CD14-positive monocyte (primary cell): ENCODE measurements around the gene BACE2. TPM values are rescaled to one million over a fixed set of nuclear protein-coding genes. Genes with fewer than 3 reads are reported as not detected.

Experiments
- DNase-seq, 3 donors: peaks; one replicate each; pipeline ENCODE4 v3.0.0-alpha.2; 2011 to 2022
- H2AFZ ChIP-seq: 2 replicates; pipeline ENCODE4 v1.6.0; 2012; ENCODE audit warnings: mild to moderate bottlenecking, low read depth, low read length, inconsistent platforms; ENCODE audit not compliant: insufficient read depth, poor library complexity, severe bottlenecking
- H3K27ac ChIP-seq, 2 donors: 1 replicate in 1 of 2; 2 replicates in 1 of 2; pipeline ENCODE4 v1.5.1; 2012 to 2013; ENCODE audit warnings: low read length in 2 of 2, control low read depth in 1 of 2, inconsistent platforms in 1 of 2, low read depth in 1 of 2, mild to moderate bottlenecking in 1 of 2
- H3K27me3 ChIP-seq, 2 donors: one replicate each; pipeline versions ENCODE4 v1.6.0 to v1.6.1; 2011 to 2013; ENCODE audit warnings: low read length in 2 of 2; ENCODE audit not compliant: control insufficient read depth in 2 of 2, insufficient read depth in 2 of 2
- H3K36me3 ChIP-seq, 2 donors: replicated peaks in 1 of 2; 1 replicate in 1 of 2; 2 replicates in 1 of 2; pipeline versions ENCODE4 v1.5.1 to v1.6.1; 2012 to 2013; ENCODE audit warnings: low read length in 2 of 2, control low read depth in 1 of 2, inconsistent platforms in 1 of 2, mild to moderate bottlenecking in 1 of 2; ENCODE audit not compliant: insufficient read depth in 2 of 2, control insufficient read depth in 1 of 2
- H3K4me1 ChIP-seq, 2 donors: 1 replicate in 1 of 2; 2 replicates in 1 of 2; pipeline versions ENCODE4 v1.5.1 to v1.6.1; 2012 to 2013; ENCODE audit warnings: low read length in 2 of 2, control low read depth in 1 of 2, inconsistent platforms in 1 of 2, mild to moderate bottlenecking in 1 of 2, moderate library complexity in 1 of 2; ENCODE audit not compliant: insufficient read depth in 2 of 2, control insufficient read depth in 1 of 2
- H3K4me2 ChIP-seq: replicated peaks from 2 replicates; pipeline ENCODE3; 2012; ENCODE audit warnings: low read length, moderate library complexity, mild to moderate bottlenecking; ENCODE audit not compliant: poor library complexity, severe bottlenecking; ENCODE audit errors: extremely low read depth
- H3K4me3 ChIP-seq, 3 experiments: fragments of 200-600 bp in 1 of 3; sonication (generic) in 1 of 3; replicated peaks in 1 of 3; 1 replicate in 2 of 3; 2 replicates in 1 of 3; pipeline ENCODE4 v1.5.1; 2011 to 2013; ENCODE audit warnings: low read length in 3 of 3, mild to moderate bottlenecking in 3 of 3, control low read depth in 2 of 3, low read depth in 2 of 3, inconsistent platforms in 1 of 3, moderate library complexity in 1 of 3
- H3K79me2 ChIP-seq: 2 replicates; pipeline ENCODE4 v1.6.0; 2012; ENCODE audit warnings: mild to moderate bottlenecking, control low read depth, inconsistent platforms, low read length, moderate library complexity; ENCODE audit not compliant: insufficient read depth
- H3K9ac ChIP-seq: 2 replicates; pipeline ENCODE4 v1.6.0; 2017; ENCODE audit warnings: low read length, mild to moderate bottlenecking; ENCODE audit not compliant: insufficient read depth, poor library complexity, severe bottlenecking
- H3K9me3 ChIP-seq, 2 donors: replicated peaks in 1 of 2; 1 replicate in 1 of 2; 2 replicates in 1 of 2; pipeline versions ENCODE4 v1.5.1 to v1.6.1; 2012 to 2013; ENCODE audit warnings: low read length in 2 of 2, control low read depth in 1 of 2; ENCODE audit not compliant: control insufficient read depth in 1 of 2, insufficient read depth in 1 of 2
- H4K20me1 ChIP-seq: 2 replicates; pipeline ENCODE4 v1.6.0; 2012; ENCODE audit warnings: mild to moderate bottlenecking, low read length, control low read depth, moderate library complexity; ENCODE audit not compliant: insufficient read depth
- H3K27ac Mint-ChIP-seq, 7 donors: one replicate each; pipeline ENCODE4 v1.8.0; 2020; ENCODE audit warnings: mild to moderate bottlenecking in 7 of 7, mixed read lengths in 7 of 7, moderate library complexity in 6 of 7, inconsistent platforms in 2 of 7
- H3K27me3 Mint-ChIP-seq, 3 donors: one replicate each; pipeline ENCODE4 v1.8.0; 2021 to 2022; ENCODE audit warnings: low read depth in 3 of 3, mild to moderate bottlenecking in 3 of 3, mixed read lengths in 3 of 3, moderate library complexity in 3 of 3, inconsistent platforms in 1 of 3
- H3K36me3 Mint-ChIP-seq, 2 donors: one replicate each; pipeline ENCODE4 v1.8.0; 2020; ENCODE audit warnings: mixed read lengths in 2 of 2, inconsistent platforms in 1 of 2, mild to moderate bottlenecking in 1 of 2
- H3K4me1 Mint-ChIP-seq: one replicate; pipeline ENCODE4 v1.8.0; 2020; ENCODE audit warnings: mild to moderate bottlenecking, mixed read lengths
- H3K4me3 Mint-ChIP-seq, 2 donors: one replicate each; pipeline ENCODE4 v1.8.0; 2020; ENCODE audit warnings: mild to moderate bottlenecking in 2 of 2, mixed read lengths in 2 of 2, moderate library complexity in 1 of 2
- H3K9me3 Mint-ChIP-seq, 7 donors: one replicate each; pipeline ENCODE4 v1.8.0; 2020 to 2022; ENCODE audit warnings: mixed read lengths in 7 of 7, mild to moderate bottlenecking in 6 of 7, moderate library complexity in 6 of 7, inconsistent platforms in 2 of 7
- CTCF ChIP-seq: fragments of 200-600 bp; IDR thresholded peaks from one replicate; pipeline ENCODE4 v1.8.0; 2022; ENCODE audit warnings: antibody characterized with exemption, mild to moderate bottlenecking
- WGBS: methylation state at CpG from one replicate; pipeline ENCODE4 v1.1.5; 2013; ENCODE audit warnings: missing lambda C conversion rate; ENCODE audit not compliant: insufficient coverage; 5-methylcytosine and 5-hydroxymethylcytosine counted together
- intact Hi-C, 2 donors: fragments of 100-400 bp; cut with micrococcal nuclease; formaldehyde crosslinking; loops; one replicate each; pipeline versions ENCODE4 v1.15.0 to v1.15.1; 2023
- polyA plus RNA-seq, 3 donors: library from polyadenylated mRNA; depleted of rRNA in 1 of 3; unstranded in 2 of 3; stranded (reverse) in 1 of 3; fragments of 300-500 nt in 2 of 3; fragments of >200 nt in 1 of 3; fragmentation: Illumina TruSeq in 2 of 3; gene quantifications; 1 replicate in 2 of 3; 2 replicates in 1 of 3; pipeline ENCODE4 v1.2.3, GENCODE V29; 2012 to 2021

Gene BACE2
- polyA plus RNA-seq, 3 donors = 0.05 to 0.26 TPM; not detected in 1

DNA sequence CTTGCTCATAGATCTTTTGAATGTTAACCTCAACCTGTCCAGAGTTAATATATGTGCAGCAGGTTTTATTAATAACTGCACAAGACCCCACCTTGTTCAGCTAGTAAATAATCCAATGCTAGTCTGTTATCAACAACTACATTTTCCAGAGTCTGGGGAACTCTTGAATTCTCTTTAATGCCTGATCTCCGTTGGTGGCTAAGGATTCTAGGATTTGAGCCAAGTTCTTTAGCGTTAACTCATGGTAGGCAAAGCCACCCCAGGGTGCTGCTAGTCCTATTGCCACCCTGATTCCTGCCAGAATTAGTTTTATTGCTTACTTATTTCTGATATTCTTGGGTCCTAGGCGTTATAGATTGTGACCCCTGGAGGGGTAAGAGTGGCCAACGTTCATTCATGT, 12.8 kb downstream of the BACE2 start:
- H3K27me3 ChIP-seq = no peaks in the 10 kb centered on the region
- peaks cover 0 to 5% of the 10 kb centered on the region in 2 donors for H3K9me3 ChIP-seq
- DNase-seq = no peak
- no peak overlapping the region for H3K4me3 ChIP-seq
- intact Hi-C loops = no loop called here
- no peaks in the 10 kb centered on the region for H3K79me2 ChIP-seq
- no peaks in the 10 kb centered on the region for H4K20me1 ChIP-seq
- WGBS = 83% methylated on average over 2 of the region's 4 CpGs
- no peak overlapping the region for H3K27ac Mint-ChIP-seq
- H2AFZ ChIP-seq = no peak overlapping the region
- H3K9me3 Mint-ChIP-seq = peaks cover 0 to 9% (median 5%) of the 10 kb centered on the region in 7 donors
- no peaks in the 10 kb centered on the region for H3K36me3 Mint-ChIP-seq
- H3K4me1 Mint-ChIP-seq = no peaks in the 10 kb centered on the region
- TF ChIP-seq CTCF = no peak
- H3K4me1 ChIP-seq = no peaks in the 10 kb centered on the region
- H3K4me2 ChIP-seq = no peak overlapping the region
- no peaks in the 10 kb centered on the region for H3K36me3 ChIP-seq
- no peak overlapping the region for H3K9ac ChIP-seq
- H3K27me3 Mint-ChIP-seq = peaks cover 3 to 4% (median 3%) of the 10 kb centered on the region in 3 donors
- no peak overlapping the region for H3K27ac ChIP-seq
- H3K4me3 Mint-ChIP-seq = no peak overlapping the region

DNA sequence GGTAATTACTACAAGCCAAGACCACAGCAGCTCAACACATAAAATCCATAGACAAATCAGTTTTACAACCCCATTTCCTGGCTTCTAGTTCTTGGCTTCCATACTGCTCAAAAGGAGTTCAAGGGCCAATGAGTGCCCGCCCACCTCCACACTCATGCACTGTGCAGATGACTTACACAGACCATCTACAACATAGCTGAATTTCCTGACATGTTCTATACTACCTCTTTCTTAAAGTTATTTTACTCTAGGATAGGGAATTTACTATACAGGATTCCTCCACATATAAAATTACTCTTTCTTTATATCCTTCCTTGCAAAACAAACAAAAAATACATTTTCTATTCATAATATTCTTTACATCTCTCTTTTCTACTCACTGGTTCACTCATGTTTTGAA, 14.6 kb downstream of the BACE2 start:
- no peak overlapping the region for H3K27ac Mint-ChIP-seq
- no peak for DNase-seq
- Histone ChIP-seq H3K9ac (no peak overlapping the region), H3K4me1 (no peaks in the 10 kb centered on the region), H2AFZ (no peak overlapping the region), H3K9me3 (peaks cover 5 to 11% of the 10 kb centered on the region in 2 donors), H4K20me1 (no peaks in the 10 kb centered on the region), H3K27ac (no peak overlapping the region), H3K79me2 (no peaks in the 10 kb centered on the region), H3K36me3 (no peaks in the 10 kb centered on the region), H3K4me2 (no peak overlapping the region), H3K4me3 (no peak overlapping the region), H3K27me3 (no peaks in the 10 kb centered on the region)
- intact Hi-C loops = no loop called here
- H3K27me3 Mint-ChIP-seq = peaks cover 1 to 5% (median 4%) of the 10 kb centered on the region in 3 donors
- no peak overlapping the region for H3K4me3 Mint-ChIP-seq
- H3K4me1 Mint-ChIP-seq = no peaks in the 10 kb centered on the region
- TF ChIP-seq CTCF = no peak
- H3K9me3 Mint-ChIP-seq = peaks cover 5 to 14% (median 7%) of the 10 kb centered on the region in 7 donors
- H3K36me3 Mint-ChIP-seq = no peaks in the 10 kb centered on the region
- WGBS = no CpG with 5 or more reads among the region's 1 CpG
